ENCODE measurements around the gene RSPH10B2.
"Not testable (repeated sequence)": the region's sequence is repeated elsewhere in the genome, so short reads cannot be mapped to it uniquely, and the experiment has no call there.

GRCh38 chr7:6843092-6843491 is 89.2 kb downstream of the RSPH10B2 start:
- TF ChIP-seq PATZ1 (tag by site-specific recombination; IDR thresholded peaks at IDR 0.05); ZSCAN18 (tag by site-specific recombination; IDR thresholded peaks at IDR 0.05); ZEB2 (tag by site-specific recombination; IDR thresholded peaks at IDR 0.05); ZNF2 (tag by site-specific recombination; IDR thresholded peaks at IDR 0.05); ZNF335 (tag by site-specific recombination; conservative IDR thresholded peaks at IDR 0.05); KLF9 (tag by site-specific recombination; IDR thresholded peaks at IDR 0.05; ENCODE audit: low read depth); ZNF791 (tag by site-specific recombination; IDR thresholded peaks at IDR 0.05); SALL2 (tag by site-specific recombination; IDR thresholded peaks at IDR 0.05; ENCODE audit: borderline replicate concordance); ZNF792 (tag by site-specific recombination; IDR thresholded peaks at IDR 0.05); ZNF660 (tag by site-specific recombination; IDR thresholded peaks at IDR 0.05); WT1 (tag by site-specific recombination; IDR thresholded peaks at IDR 0.05): not testable (repeated sequence)
- TF ChIP-seq, protein P1, sequence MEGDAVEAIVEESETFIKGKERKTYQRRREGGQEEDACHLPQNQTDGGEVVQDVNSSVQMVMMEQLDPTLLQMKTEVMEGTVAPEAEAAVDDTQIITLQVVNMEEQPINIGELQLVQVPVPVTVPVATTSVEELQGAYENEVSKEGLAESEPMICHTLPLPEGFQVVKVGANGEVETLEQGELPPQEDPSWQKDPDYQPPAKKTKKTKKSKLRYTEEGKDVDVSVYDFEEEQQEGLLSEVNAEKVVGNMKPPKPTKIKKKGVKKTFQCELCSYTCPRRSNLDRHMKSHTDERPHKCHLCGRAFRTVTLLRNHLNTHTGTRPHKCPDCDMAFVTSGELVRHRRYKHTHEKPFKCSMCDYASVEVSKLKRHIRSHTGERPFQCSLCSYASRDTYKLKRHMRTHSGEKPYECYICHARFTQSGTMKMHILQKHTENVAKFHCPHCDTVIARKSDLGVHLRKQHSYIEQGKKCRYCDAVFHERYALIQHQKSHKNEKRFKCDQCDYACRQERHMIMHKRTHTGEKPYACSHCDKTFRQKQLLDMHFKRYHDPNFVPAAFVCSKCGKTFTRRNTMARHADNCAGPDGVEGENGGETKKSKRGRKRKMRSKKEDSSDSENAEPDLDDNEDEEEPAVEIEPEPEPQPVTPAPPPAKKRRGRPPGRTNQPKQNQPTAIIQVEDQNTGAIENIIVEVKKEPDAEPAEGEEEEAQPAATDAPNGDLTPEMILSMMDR (tag by site-specific recombination; IDR thresholded peaks at IDR 0.05): not testable (repeated sequence)
- TF ChIP-seq, protein P2, sequence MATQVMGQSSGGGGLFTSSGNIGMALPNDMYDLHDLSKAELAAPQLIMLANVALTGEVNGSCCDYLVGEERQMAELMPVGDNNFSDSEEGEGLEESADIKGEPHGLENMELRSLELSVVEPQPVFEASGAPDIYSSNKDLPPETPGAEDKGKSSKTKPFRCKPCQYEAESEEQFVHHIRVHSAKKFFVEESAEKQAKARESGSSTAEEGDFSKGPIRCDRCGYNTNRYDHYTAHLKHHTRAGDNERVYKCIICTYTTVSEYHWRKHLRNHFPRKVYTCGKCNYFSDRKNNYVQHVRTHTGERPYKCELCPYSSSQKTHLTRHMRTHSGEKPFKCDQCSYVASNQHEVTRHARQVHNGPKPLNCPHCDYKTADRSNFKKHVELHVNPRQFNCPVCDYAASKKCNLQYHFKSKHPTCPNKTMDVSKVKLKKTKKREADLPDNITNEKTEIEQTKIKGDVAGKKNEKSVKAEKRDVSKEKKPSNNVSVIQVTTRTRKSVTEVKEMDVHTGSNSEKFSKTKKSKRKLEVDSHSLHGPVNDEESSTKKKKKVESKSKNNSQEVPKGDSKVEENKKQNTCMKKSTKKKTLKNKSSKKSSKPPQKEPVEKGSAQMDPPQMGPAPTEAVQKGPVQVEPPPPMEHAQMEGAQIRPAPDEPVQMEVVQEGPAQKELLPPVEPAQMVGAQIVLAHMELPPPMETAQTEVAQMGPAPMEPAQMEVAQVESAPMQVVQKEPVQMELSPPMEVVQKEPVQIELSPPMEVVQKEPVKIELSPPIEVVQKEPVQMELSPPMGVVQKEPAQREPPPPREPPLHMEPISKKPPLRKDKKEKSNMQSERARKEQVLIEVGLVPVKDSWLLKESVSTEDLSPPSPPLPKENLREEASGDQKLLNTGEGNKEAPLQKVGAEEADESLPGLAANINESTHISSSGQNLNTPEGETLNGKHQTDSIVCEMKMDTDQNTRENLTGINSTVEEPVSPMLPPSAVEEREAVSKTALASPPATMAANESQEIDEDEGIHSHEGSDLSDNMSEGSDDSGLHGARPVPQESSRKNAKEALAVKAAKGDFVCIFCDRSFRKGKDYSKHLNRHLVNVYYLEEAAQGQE (tag by site-specific recombination; IDR thresholded peaks at IDR 0.05): not testable (repeated sequence)
- TF ChIP-seq, protein P3, sequence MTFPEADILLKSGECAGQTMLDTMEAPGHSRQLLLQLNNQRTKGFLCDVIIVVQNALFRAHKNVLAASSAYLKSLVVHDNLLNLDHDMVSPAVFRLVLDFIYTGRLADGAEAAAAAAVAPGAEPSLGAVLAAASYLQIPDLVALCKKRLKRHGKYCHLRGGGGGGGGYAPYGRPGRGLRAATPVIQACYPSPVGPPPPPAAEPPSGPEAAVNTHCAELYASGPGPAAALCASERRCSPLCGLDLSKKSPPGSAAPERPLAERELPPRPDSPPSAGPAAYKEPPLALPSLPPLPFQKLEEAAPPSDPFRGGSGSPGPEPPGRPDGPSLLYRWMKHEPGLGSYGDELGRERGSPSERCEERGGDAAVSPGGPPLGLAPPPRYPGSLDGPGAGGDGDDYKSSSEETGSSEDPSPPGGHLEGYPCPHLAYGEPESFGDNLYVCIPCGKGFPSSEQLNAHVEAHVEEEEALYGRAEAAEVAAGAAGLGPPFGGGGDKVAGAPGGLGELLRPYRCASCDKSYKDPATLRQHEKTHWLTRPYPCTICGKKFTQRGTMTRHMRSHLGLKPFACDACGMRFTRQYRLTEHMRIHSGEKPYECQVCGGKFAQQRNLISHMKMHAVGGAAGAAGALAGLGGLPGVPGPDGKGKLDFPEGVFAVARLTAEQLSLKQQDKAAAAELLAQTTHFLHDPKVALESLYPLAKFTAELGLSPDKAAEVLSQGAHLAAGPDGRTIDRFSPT (tag by site-specific recombination; IDR thresholded peaks at IDR 0.05): not testable (repeated sequence)

Data from HEK293 (cell line).